ENCODE measurements around the gene COX4I2.
"Not testable (repeated sequence)": the region's sequence is repeated elsewhere in the genome, so short reads cannot be mapped to it uniquely, and the experiment has no call there.

The COX4I2 gene

GRCh38 chr20:31595654-31596411 is 41.9 kb upstream of the COX4I2 start:
- TF ChIP-seq, protein P1, sequence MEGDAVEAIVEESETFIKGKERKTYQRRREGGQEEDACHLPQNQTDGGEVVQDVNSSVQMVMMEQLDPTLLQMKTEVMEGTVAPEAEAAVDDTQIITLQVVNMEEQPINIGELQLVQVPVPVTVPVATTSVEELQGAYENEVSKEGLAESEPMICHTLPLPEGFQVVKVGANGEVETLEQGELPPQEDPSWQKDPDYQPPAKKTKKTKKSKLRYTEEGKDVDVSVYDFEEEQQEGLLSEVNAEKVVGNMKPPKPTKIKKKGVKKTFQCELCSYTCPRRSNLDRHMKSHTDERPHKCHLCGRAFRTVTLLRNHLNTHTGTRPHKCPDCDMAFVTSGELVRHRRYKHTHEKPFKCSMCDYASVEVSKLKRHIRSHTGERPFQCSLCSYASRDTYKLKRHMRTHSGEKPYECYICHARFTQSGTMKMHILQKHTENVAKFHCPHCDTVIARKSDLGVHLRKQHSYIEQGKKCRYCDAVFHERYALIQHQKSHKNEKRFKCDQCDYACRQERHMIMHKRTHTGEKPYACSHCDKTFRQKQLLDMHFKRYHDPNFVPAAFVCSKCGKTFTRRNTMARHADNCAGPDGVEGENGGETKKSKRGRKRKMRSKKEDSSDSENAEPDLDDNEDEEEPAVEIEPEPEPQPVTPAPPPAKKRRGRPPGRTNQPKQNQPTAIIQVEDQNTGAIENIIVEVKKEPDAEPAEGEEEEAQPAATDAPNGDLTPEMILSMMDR (IDR thresholded peaks at IDR 0.05; ENCODE audit: low read depth, low read length, missing control alignments): no peak
- H3K4me3 ChIP-seq (replicated peaks; ENCODE audit: low read depth, low read length): no peak overlapping the region
- DNase-seq (ENCODE audit: extremely low read depth, low read depth): peak; percentile 90

GRCh38 chr20:31596412-31596715 is 41.3 kb upstream of the COX4I2 start:
- DNase-seq (ENCODE audit: extremely low read depth, low read depth); H3K4me3 ChIP-seq (replicated peaks; ENCODE audit: low read depth, low read length): not testable (repeated sequence)

DNA sequence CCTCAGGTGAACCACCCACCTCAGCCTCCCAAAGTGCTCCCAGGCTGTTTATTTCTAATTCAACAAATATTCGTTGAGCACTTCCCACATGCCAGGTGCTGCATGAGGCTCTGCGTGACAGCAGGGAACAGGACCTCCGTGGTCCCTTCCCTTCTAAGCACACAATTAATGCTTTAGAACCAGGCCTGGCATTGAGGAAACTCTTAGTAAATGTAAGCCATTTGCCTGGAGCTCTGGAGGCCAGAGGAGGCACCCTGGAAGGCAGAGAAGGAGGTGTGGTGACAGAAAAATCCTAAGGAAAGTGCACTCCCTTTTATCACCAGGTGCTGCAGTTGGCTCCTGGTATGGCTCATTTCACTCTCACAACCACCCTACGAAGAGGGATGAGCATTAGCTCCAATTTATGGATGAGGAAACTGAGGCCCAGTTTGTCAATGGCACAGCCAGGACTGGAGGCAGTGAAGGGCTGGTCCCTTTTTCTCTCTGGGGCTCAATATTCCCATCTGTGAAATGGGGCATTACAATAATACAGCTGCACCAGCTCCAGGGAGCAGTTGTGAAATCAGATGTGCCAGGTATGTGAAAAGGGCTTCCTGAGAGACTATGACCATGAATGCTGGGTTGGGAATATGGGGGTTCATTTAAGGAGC is 40.8 kb upstream of the COX4I2 start:
- DNase-seq (ENCODE audit: extremely low read depth, low read depth): no peak
- TF ChIP-seq, protein P1 (IDR thresholded peaks at IDR 0.05; ENCODE audit: low read depth, low read length, missing control alignments): no peak
- no peak overlapping the region for H3K4me3 ChIP-seq (replicated peaks; ENCODE audit: low read depth, low read length)

DNA sequence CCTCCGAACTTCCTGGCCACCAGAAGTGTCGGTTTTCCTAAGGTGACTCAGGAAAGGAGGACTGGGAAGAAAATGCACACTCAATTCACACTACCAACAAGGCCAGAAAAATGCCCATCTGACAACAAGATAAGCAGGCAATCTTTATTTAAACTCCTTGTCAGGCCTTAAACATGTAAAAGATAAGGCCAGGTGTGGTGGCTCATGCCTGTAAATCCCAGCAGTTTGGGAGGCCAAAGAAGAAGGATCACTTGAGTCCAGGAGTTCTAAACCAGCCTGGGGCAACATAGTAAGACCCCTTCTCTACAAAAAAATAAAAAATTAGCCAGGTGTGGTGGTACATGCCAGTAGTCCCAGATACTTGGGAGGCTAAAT is 40.2 kb upstream of the COX4I2 start:
- TF ChIP-seq, protein P1 (IDR thresholded peaks at IDR 0.05; ENCODE audit: low read depth, low read length, missing control alignments): no peak
- H3K4me3 ChIP-seq (replicated peaks; ENCODE audit: low read depth, low read length): no peak overlapping the region
- DNase-seq (ENCODE audit: extremely low read depth, low read depth): no peak

GRCh38 chr20:31602431-31602778 is 35.3 kb upstream of the COX4I2 start:
- no peak for DNase-seq (ENCODE audit: extremely low read depth, low read depth)
- H3K4me3 ChIP-seq (replicated peaks; ENCODE audit: low read depth, low read length): no peak overlapping the region
- TF ChIP-seq, protein P1 (IDR thresholded peaks at IDR 0.05; ENCODE audit: low read depth, low read length, missing control alignments): no peak

GRCh38 chr20:31602779-31603441 is 34.8 kb upstream of the COX4I2 start:
- no peak overlapping the region for H3K4me3 ChIP-seq (replicated peaks; ENCODE audit: low read depth, low read length)
- DNase-seq (ENCODE audit: extremely low read depth, low read depth): no peak
- TF ChIP-seq, protein P1 (IDR thresholded peaks at IDR 0.05; ENCODE audit: low read depth, low read length, missing control alignments): no peak

- H3K4me3 ChIP-seq (replicated peaks; ENCODE audit: low read depth, low read length): peak overlapping the region; percentile 99
- TF ChIP-seq, protein P1 (IDR thresholded peaks at IDR 0.05; ENCODE audit: low read depth, low read length, missing control alignments): no peak
- DNase-seq (ENCODE audit: extremely low read depth, low read depth): peak; percentile 79
Measured at GRCh38 chr20:31603822-31604566, 33.7 kb upstream of the COX4I2 start.
